SK-N-SH (cell line): Measurements from ENCODE around the gene C9. TPM values are rescaled to one million over a fixed set of nuclear protein-coding genes. Genes with fewer than 3 reads are reported as not detected.

ENCODE experiments used
- CTCF ChIA-PET: fragments of 300-600, 350-600 bp; formaldehyde crosslinking; extraction: SDS; loops from one replicate; lab custom pipeline; 2021; lab: Yijun Ruan, JAX
- POLR2A ChIA-PET: fragments of 350-600 bp; sonication (Branson Sonifier 250); formaldehyde crosslinking; extraction: SDS; loops from one replicate; lab custom pipeline; 2020; ENCODE audit warnings: antibody characterized with exemption, inconsistent platforms; lab: Yijun Ruan, JAX
- DNase-seq: peaks from one replicate; pipeline ENCODE4 v3.0.0; 2012
- H2AFZ ChIP-seq: fragments of 200-600 bp; sonication (generic); 2 replicates; pipeline ENCODE4 v1.8.1; 2016; ENCODE audit warnings: antibody characterized with exemption, mild to moderate bottlenecking, low read depth
- H3F3A ChIP-seq: fragments of 200-600 bp; sonication (generic); replicated peaks from 2 replicates; pipeline ENCODE3; 2016; ENCODE audit warnings: antibody characterized with exemption, mild to moderate bottlenecking; ENCODE audit not compliant: insufficient read depth
- H3K27ac ChIP-seq, 2 experiments: fragments of 200-500 bp in 1 of 2; fragments of 200-600 bp in 1 of 2; sonication (Bioruptor generic) in 1 of 2; sonication (generic), shearing (Covaris generic) in 1 of 2; 2 replicates each; pipeline versions ENCODE4 v1.5.1 to v1.6.1; 2014 to 2016; ENCODE audit warnings: low read depth in 2 of 2, inconsistent platforms in 1 of 2, low read length in 1 of 2, mild to moderate bottlenecking in 1 of 2, mixed read lengths in 1 of 2
- H3K27me3 ChIP-seq: fragments of 200-600 bp; sonication (generic), shearing (Covaris generic); 2 replicates; pipeline ENCODE4 v1.6.1; 2016; ENCODE audit warnings: mixed run types; ENCODE audit not compliant: insufficient read depth
- H3K36me3 ChIP-seq, 2 experiments: fragments of 200-500 bp in 1 of 2; fragments of 200-600 bp in 1 of 2; sonication (Bioruptor generic) in 1 of 2; sonication (generic) in 1 of 2; replicated peaks in 1 of 2; 2 replicates each; pipeline versions ENCODE3 to v1.5.1; 2014 to 2016; ENCODE audit warnings: low read length in 1 of 2, mild to moderate bottlenecking in 1 of 2; ENCODE audit not compliant: insufficient read depth in 2 of 2, control insufficient read depth in 1 of 2
- H3K4me1 ChIP-seq, 2 experiments: fragments of 200-500 bp in 1 of 2; fragments of 200-600 bp in 1 of 2; sonication (Bioruptor generic) in 1 of 2; sonication (generic), shearing (Covaris generic) in 1 of 2; 2 replicates each; pipeline versions ENCODE4 v1.5.1 to v1.6.1; 2014 to 2016; ENCODE audit warnings: low read depth in 1 of 2, low read length in 1 of 2, mixed run types in 1 of 2; ENCODE audit not compliant: insufficient read depth in 2 of 2, control insufficient read depth in 1 of 2
- H3K4me2 ChIP-seq: fragments of 200-600 bp; sonication (generic), shearing (Covaris generic); 2 replicates; pipeline ENCODE4 v1.6.1; 2017; ENCODE audit warnings: mixed run types
- H3K4me3 ChIP-seq, 2 experiments: fragments of 200-500 bp in 1 of 2; fragments of 200-600 bp in 1 of 2; sonication (Bioruptor generic) in 1 of 2; sonication (generic), shearing (Covaris generic) in 1 of 2; 2 replicates each; pipeline versions ENCODE4 v1.5.1 to v1.8.1; 2014 to 2016; ENCODE audit warnings: low read depth in 2 of 2, inconsistent platforms in 1 of 2, low read length in 1 of 2, mild to moderate bottlenecking in 1 of 2, mixed read lengths in 1 of 2, moderate library complexity in 1 of 2
- H3K79me2 ChIP-seq: fragments of 200-600 bp; sonication (generic); 2 replicates; pipeline ENCODE4 v1.8.1; 2017; ENCODE audit warnings: mild to moderate bottlenecking; ENCODE audit not compliant: insufficient read depth
- H3K9ac ChIP-seq: fragments of 200-600 bp; sonication (generic); 2 replicates; pipeline ENCODE4 v1.6.1; 2017; ENCODE audit warnings: mixed run types
- H3K9me2 ChIP-seq: fragments of 200-600 bp; sonication (generic); 2 replicates; pipeline ENCODE4 v1.6.1; 2017; ENCODE audit warnings: mixed run types
- H3K9me3 ChIP-seq: fragments of 200-600 bp; sonication (generic); 2 replicates; pipeline ENCODE4 v1.6.1; 2017; ENCODE audit warnings: mixed run types, mild to moderate bottlenecking, moderate library complexity
- H4K20me1 ChIP-seq: fragments of 200-600 bp; sonication (generic); 2 replicates; pipeline ENCODE4 v1.6.1; 2017; ENCODE audit warnings: mild to moderate bottlenecking, mixed run types; ENCODE audit not compliant: insufficient read depth
- CHD2 ChIP-seq: fragments of 150-350 bp; IDR thresholded peaks from 2 replicates; pipeline ENCODE4 v1.6.1; 2018; ENCODE audit warnings: low read length; ENCODE audit not compliant: partially characterized antibody
- ELF1 ChIP-seq: IDR thresholded peaks from 2 replicates; pipeline ENCODE4 v1.4.0; 2012
- EZH2phosphoT487 ChIP-seq: fragments of 200-600 bp; sonication (generic); IDR thresholded peaks from 2 replicates; pipeline ENCODE4 v1.6.1; 2017; ENCODE audit warnings: low read depth, mixed run types, mild to moderate bottlenecking, antibody characterized with exemption, moderate library complexity, borderline replicate concordance
- FOXJ3 ChIP-seq: sonication (generic); formaldehyde crosslinking; IDR thresholded peaks from 2 replicates; pipeline ENCODE4 v1.5.1; 2020; ENCODE audit warnings: mild to moderate bottlenecking, missing genetic modification reagents
- FOXM1 ChIP-seq: IDR thresholded peaks from 2 replicates; pipeline ENCODE4 v1.4.0; 2012; ENCODE audit warnings: low read depth, mild to moderate bottlenecking
- GABPA ChIP-seq: IDR thresholded peaks from 2 replicates; pipeline ENCODE4 v1.4.0; 2012; ENCODE audit warnings: low read depth, mild to moderate bottlenecking
- GATA2 ChIP-seq: sonication (generic); formaldehyde crosslinking; IDR thresholded peaks from 2 replicates; pipeline ENCODE4 v1.5.0; 2020; ENCODE audit warnings: mild to moderate bottlenecking, missing genetic modification reagents
- JUND ChIP-seq: IDR thresholded peaks from 2 replicates; pipeline ENCODE4 v1.4.0; 2012
- MEF2A ChIP-seq: IDR thresholded peaks from 2 replicates; pipeline ENCODE4 v1.4.0; 2012; ENCODE audit warnings: low read depth, borderline replicate concordance
- MXI1 ChIP-seq: IDR thresholded peaks from 2 replicates; pipeline ENCODE4 v1.6.1; 2012; ENCODE audit warnings: mild to moderate bottlenecking, low read depth, low read length, improper control_type of control experiment
- NFIC ChIP-seq: IDR thresholded peaks from 2 replicates; pipeline ENCODE4 v1.4.0; 2012; ENCODE audit warnings: borderline replicate concordance
- POLR2AphosphoS5 ChIP-seq: IDR thresholded peaks from 2 replicates; pipeline ENCODE4 v1.6.1; 2012; ENCODE audit warnings: low read depth, low read length
- RAD21 ChIP-seq: IDR thresholded peaks from 2 replicates; pipeline ENCODE4 v1.6.1; 2012; ENCODE audit warnings: mild to moderate bottlenecking, low read length
- REST ChIP-seq: IDR thresholded peaks from 2 replicates; pipeline ENCODE4 v1.6.1; 2012; ENCODE audit warnings: mild to moderate bottlenecking, low read depth, low read length, moderate library complexity
- SMC3 ChIP-seq: IDR thresholded peaks from 2 replicates; pipeline ENCODE4 v1.6.1; 2012; ENCODE audit warnings: low read depth, low read length, improper control_type of control experiment
- TAF1 ChIP-seq: IDR thresholded peaks from 2 replicates; pipeline ENCODE4 v1.6.1; 2012; ENCODE audit warnings: low read depth, mild to moderate bottlenecking, low read length, moderate library complexity, borderline replicate concordance
- TEAD4 ChIP-seq: IDR thresholded peaks from 2 replicates; pipeline ENCODE4 v1.4.0; 2012; ENCODE audit warnings: mild to moderate bottlenecking, borderline replicate concordance; ENCODE audit not compliant: insufficient read depth
- WGBS: methylation state at CpG from one replicate; pipeline ENCODE4 v1.1.6; 2017; ENCODE audit warnings: low lambda C conversion rate; 5-methylcytosine and 5-hydroxymethylcytosine counted together
- polyA plus RNA-seq, 3 experiments: library from polyadenylated mRNA; depleted of rRNA; stranded (reverse); fragments of >200 nt; gene quantifications; 2 replicates each; pipeline ENCODE4 v1.2.3, GENCODE V29; 2012
- TF ChIP-seq, protein P1 (sequence below): IDR thresholded peaks from 2 replicates; pipeline ENCODE4 v1.4.0; 2012; ENCODE audit warnings: low read depth, borderline replicate concordance
- TF ChIP-seq, protein P2 (sequence below): IDR thresholded peaks from 2 replicates; pipeline ENCODE4; 2012
- TF ChIP-seq, protein P3 (sequence below): fragments of 150-350 bp; IDR thresholded peaks from 2 replicates; pipeline ENCODE4 v1.6.1; 2016; ENCODE audit warnings: mild to moderate bottlenecking, low read depth, low read length

C9 gene
- polyA plus RNA-seq, 1 of the 3 experiments (the other 2 are of a cell fraction), result not detected

GRCh38 chr5:39256477-39257235 lies 107.6 kb downstream of the C9 start (continued):
- no peak for TF ChIP-seq FOXJ3 (CRISPR knock-in tag)
- no peak for TF ChIP-seq CHD2
- TF ChIP-seq JUND, result no peak
- TF ChIP-seq RAD21, result no peak
- no peak for TF ChIP-seq POLR2AphosphoS5
- TF ChIP-seq, protein P1, sequence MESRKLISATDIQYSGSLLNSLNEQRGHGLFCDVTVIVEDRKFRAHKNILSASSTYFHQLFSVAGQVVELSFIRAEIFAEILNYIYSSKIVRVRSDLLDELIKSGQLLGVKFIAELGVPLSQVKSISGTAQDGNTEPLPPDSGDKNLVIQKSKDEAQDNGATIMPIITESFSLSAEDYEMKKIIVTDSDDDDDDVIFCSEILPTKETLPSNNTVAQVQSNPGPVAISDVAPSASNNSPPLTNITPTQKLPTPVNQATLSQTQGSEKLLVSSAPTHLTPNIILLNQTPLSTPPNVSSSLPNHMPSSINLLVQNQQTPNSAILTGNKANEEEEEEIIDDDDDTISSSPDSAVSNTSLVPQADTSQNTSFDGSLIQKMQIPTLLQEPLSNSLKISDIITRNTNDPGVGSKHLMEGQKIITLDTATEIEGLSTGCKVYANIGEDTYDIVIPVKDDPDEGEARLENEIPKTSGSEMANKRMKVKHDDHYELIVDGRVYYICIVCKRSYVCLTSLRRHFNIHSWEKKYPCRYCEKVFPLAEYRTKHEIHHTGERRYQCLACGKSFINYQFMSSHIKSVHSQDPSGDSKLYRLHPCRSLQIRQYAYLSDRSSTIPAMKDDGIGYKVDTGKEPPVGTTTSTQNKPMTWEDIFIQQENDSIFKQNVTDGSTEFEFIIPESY, result no peak
- no peak for TF ChIP-seq ELF1
- TF ChIP-seq TAF1, result no peak
- no peak for TF ChIP-seq MEF2A
- TF ChIP-seq, all 33 proteins: peak for 0

- no peak overlapping the region for H3K4me2 ChIP-seq
- H3K27me3 ChIP-seq, result peaks cover 15% of the 10 kb centered on the region; the same call in 1 of the 2 replicates
- no peaks in the 10 kb centered on the region for H3F3A ChIP-seq
- no peaks in the 10 kb centered on the region for H3K9me2 ChIP-seq
- POLR2A ChIA-PET, result no interaction called here
- no peak overlapping the region for H3K27ac ChIP-seq
- no peak overlapping the region for H3K9ac ChIP-seq
- WGBS, result 16% methylated on average over 2 of the region's 2 CpGs
- no peaks in the 10 kb centered on the region for H3K79me2 ChIP-seq
- no peaks in the 10 kb centered on the region for H4K20me1 ChIP-seq
- H3K4me3 ChIP-seq, result no peak overlapping the region
- no peak overlapping the region for H2AFZ ChIP-seq
- DNase-seq, result no peak
- no peaks in the 10 kb centered on the region for H3K4me1 ChIP-seq
- CTCF ChIA-PET, result interaction anchor here (0.9 to 1.2 kb wide), 2 partner anchors 11 to 38 kb away, joined by 3 to 4 read pairs; no protein-coding TSS in a partner anchor
- H3K9me3 ChIP-seq, result no peaks in the 10 kb centered on the region
- H3K36me3 ChIP-seq, result no peaks in the 10 kb centered on the region
- TF ChIP-seq, protein P2, sequence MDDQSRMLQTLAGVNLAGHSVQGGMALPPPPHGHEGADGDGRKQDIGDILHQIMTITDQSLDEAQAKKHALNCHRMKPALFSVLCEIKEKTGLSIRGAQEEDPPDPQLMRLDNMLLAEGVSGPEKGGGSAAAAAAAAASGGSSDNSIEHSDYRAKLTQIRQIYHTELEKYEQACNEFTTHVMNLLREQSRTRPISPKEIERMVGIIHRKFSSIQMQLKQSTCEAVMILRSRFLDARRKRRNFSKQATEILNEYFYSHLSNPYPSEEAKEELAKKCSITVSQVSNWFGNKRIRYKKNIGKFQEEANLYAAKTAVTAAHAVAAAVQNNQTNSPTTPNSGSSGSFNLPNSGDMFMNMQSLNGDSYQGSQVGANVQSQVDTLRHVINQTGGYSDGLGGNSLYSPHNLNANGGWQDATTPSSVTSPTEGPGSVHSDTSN, result no peak
- no peak for TF ChIP-seq MXI1
- no peak for TF ChIP-seq SMC3
- TF ChIP-seq MEF2A, result no peak
- no peak for TF ChIP-seq FOXM1
- no peak for TF ChIP-seq RAD21
- TF ChIP-seq GATA2 (CRISPR knock-in tag), result no peak
- no peak for TF ChIP-seq REST
- no peak for TF ChIP-seq NFIC
- no peak for TF ChIP-seq ELF1
- no peak for TF ChIP-seq TEAD4
- no peak for TF ChIP-seq POLR2AphosphoS5
- no peak for TF ChIP-seq JUND
- no peak for TF ChIP-seq GABPA
- TF ChIP-seq, protein P3, sequence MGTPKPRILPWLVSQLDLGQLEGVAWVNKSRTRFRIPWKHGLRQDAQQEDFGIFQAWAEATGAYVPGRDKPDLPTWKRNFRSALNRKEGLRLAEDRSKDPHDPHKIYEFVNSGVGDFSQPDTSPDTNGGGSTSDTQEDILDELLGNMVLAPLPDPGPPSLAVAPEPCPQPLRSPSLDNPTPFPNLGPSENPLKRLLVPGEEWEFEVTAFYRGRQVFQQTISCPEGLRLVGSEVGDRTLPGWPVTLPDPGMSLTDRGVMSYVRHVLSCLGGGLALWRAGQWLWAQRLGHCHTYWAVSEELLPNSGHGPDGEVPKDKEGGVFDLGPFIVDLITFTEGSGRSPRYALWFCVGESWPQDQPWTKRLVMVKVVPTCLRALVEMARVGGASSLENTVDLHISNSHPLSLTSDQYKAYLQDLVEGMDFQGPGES, result no peak
- TF ChIP-seq EZH2phosphoT487, result no peak
- TF ChIP-seq, protein P1, result no peak
Observed at GRCh38 chr5:39255406-39255805, 108.9 kb downstream of the C9 start.
